GM23338 (cell line): ENCODE results near the gene DBNL. TPM values are rescaled to one million over a fixed set of nuclear protein-coding genes. Genes with fewer than 3 reads are reported as not detected.

ENCODE experiments used
- ATAC-seq: fragments of 200-7000 bp; cut with Tn5 transposase; 3 replicates; pipeline ENCODE4 v1.9.1; 2020
- DNase-seq: peaks from one replicate; pipeline ENCODE4 v3.0.0-alpha.2; 2015; ENCODE audit warnings: low spot score
- H2AFZ ChIP-seq: fragments of 200-600 bp; sonication (generic); 2 replicates; pipeline ENCODE4 v1.8.0; 2016; ENCODE audit warnings: antibody characterized with exemption, mild to moderate bottlenecking, moderate library complexity
- H3F3A ChIP-seq: fragments of 200-600 bp; sonication (generic); replicated peaks from 2 replicates; pipeline ENCODE4 v1.8.0; 2017; ENCODE audit warnings: antibody characterized with exemption, mixed run types, low read depth
- H3K27ac ChIP-seq: fragments of 200-600 bp; sonication (generic); 2 replicates; pipeline ENCODE4 v1.6.1; 2016; ENCODE audit warnings: low read depth
- H3K27me3 ChIP-seq: fragments of 200-600 bp; sonication (generic); 2 replicates; pipeline ENCODE4 v1.8.0; 2016; ENCODE audit warnings: mild to moderate bottlenecking, mixed run types, moderate library complexity; ENCODE audit not compliant: insufficient read depth
- H3K36me3 ChIP-seq: fragments of 200-600 bp; sonication (generic); 2 replicates; pipeline ENCODE4 v1.8.0; 2016; ENCODE audit warnings: mild to moderate bottlenecking; ENCODE audit not compliant: insufficient read depth
- H3K4me1 ChIP-seq: fragments of 200-600 bp; sonication (generic); 2 replicates; pipeline ENCODE4 v1.8.0; 2016; ENCODE audit warnings: mild to moderate bottlenecking, moderate library complexity; ENCODE audit not compliant: insufficient read depth
- H3K4me2 ChIP-seq: fragments of 200-600 bp; sonication (generic); 2 replicates; pipeline ENCODE4 v1.7.1; 2017; ENCODE audit warnings: mixed run types
- H3K4me3 ChIP-seq: fragments of 200-600 bp; sonication (generic); 2 replicates; pipeline ENCODE4 v1.6.1; 2016; ENCODE audit warnings: mixed run types
- H3K79me2 ChIP-seq: fragments of 200-600 bp; sonication (generic); replicated peaks from 2 replicates; pipeline ENCODE4 v1.8.0; 2017; ENCODE audit warnings: mild to moderate bottlenecking; ENCODE audit not compliant: insufficient read depth
- H3K9me2 ChIP-seq: fragments of 200-600 bp; sonication (generic); 2 replicates; pipeline ENCODE4 v1.8.0; 2017; ENCODE audit not compliant: insufficient read depth
- H4K20me1 ChIP-seq: fragments of 200-600 bp; sonication (generic); replicated peaks from 2 replicates; pipeline ENCODE4 v1.8.0; 2017; ENCODE audit warnings: mild to moderate bottlenecking; ENCODE audit not compliant: insufficient read depth
- H3K27ac Mint-ChIP-seq: 2 replicates; pipeline ENCODE4 v1.8.0; 2020; ENCODE audit warnings: inconsistent platforms, mild to moderate bottlenecking, moderate library complexity, mixed read lengths
- H3K27me3 Mint-ChIP-seq: 3 replicates; pipeline ENCODE4 v1.8.0; 2022; ENCODE audit warnings: low read depth, mild to moderate bottlenecking, moderate library complexity, mixed read lengths, inconsistent platforms; ENCODE audit not compliant: insufficient read depth, poor library complexity
- H3K36me3 Mint-ChIP-seq: 3 replicates; pipeline ENCODE4 v1.8.0; 2021; ENCODE audit warnings: low read depth, mild to moderate bottlenecking, inconsistent platforms, moderate library complexity, mixed read lengths
- H3K4me1 Mint-ChIP-seq: 3 replicates; pipeline ENCODE4 v1.8.0; 2020; ENCODE audit warnings: mild to moderate bottlenecking, inconsistent platforms, mixed read lengths
- H3K4me3 Mint-ChIP-seq: 3 replicates; pipeline ENCODE4 v1.8.0; 2021; ENCODE audit warnings: moderate library complexity, mild to moderate bottlenecking, inconsistent platforms, mixed read lengths
- H3K9me3 Mint-ChIP-seq: 3 replicates; pipeline ENCODE4 v1.8.0; 2020; ENCODE audit warnings: moderate library complexity, mild to moderate bottlenecking, inconsistent platforms, mixed read lengths
- CREB1 ChIP-seq: fragments of 250-450 bp; sonication (Bioruptor Pico); IDR thresholded peaks from 2 replicates; pipeline ENCODE4 v1.5.0; 2020; ENCODE audit warnings: low read depth, mild to moderate bottlenecking, moderate library complexity
- CTCF ChIP-seq, 2 experiments: fragments of 200-600 bp in 1 of 2; sonication (generic) in 1 of 2; conservative IDR thresholded peaks; 2 replicates each; pipeline versions ENCODE4 v1.5.1 to v1.6.1; 2016 to 2017; ENCODE audit warnings: antibody characterized with exemption in 2 of 2, low read depth in 2 of 2, mild to moderate bottlenecking in 2 of 2, moderate library complexity in 1 of 2
- EZH2 ChIP-seq: fragments of 200-600 bp; sonication (generic); IDR thresholded peaks from one replicate; pipeline ENCODE4 v1.8.0; 2017; ENCODE audit warnings: antibody characterized with exemption, mild to moderate bottlenecking, low read depth; ENCODE audit not compliant: unreplicated experiment
- EZH2phosphoT487 ChIP-seq: fragments of 200-600 bp; sonication (generic); IDR thresholded peaks from one replicate; pipeline ENCODE4 v1.8.1; 2018; ENCODE audit warnings: antibody characterized with exemption; ENCODE audit not compliant: unreplicated experiment
- JUNB ChIP-seq: IDR thresholded peaks from one replicate; pipeline ENCODE4 v1.6.1; 2016; ENCODE audit warnings: antibody characterized with exemption; ENCODE audit not compliant: unreplicated experiment
- NANOG ChIP-seq: IDR thresholded peaks from 2 replicates; pipeline ENCODE4 v1.6.1; 2016; ENCODE audit warnings: antibody characterized with exemption, borderline replicate concordance
- POLR2AphosphoS5 ChIP-seq: IDR thresholded peaks from 2 replicates; pipeline ENCODE4 v1.6.1; 2016; ENCODE audit warnings: antibody characterized with exemption, low read depth
- REST ChIP-seq: IDR thresholded peaks from one replicate; pipeline ENCODE4 v1.6.1; 2018; ENCODE audit warnings: antibody characterized with exemption; ENCODE audit not compliant: unreplicated experiment
- STAT1 ChIP-seq: IDR thresholded peaks from one replicate; pipeline ENCODE4 v1.6.1; 2016; ENCODE audit warnings: antibody characterized with exemption; ENCODE audit not compliant: unreplicated experiment
- ZNF114 ChIP-seq: fragments of 250-450 bp; sonication (Bioruptor Pico); IDR thresholded peaks from 2 replicates; pipeline ENCODE4 v1.5.0; 2020; ENCODE audit warnings: mild to moderate bottlenecking, moderate library complexity
- ZNF331 ChIP-seq: fragments of 250-450 bp; sonication (Bioruptor Pico); IDR thresholded peaks from 2 replicates; pipeline ENCODE4 v1.5.0; 2020; ENCODE audit warnings: low read depth, mild to moderate bottlenecking, moderate library complexity
- ZNF462 ChIP-seq: fragments of 250-450 bp; sonication (Bioruptor Pico); IDR thresholded peaks from 2 replicates; pipeline ENCODE4 v1.5.0; 2020; ENCODE audit warnings: mild to moderate bottlenecking, moderate library complexity
- polyA plus RNA-seq: library from polyadenylated mRNA; unstranded; fragments of >200 nt; fragmentation: Nextera tagmentation; extraction: Ambion mirVana; gene quantifications from 2 replicates; pipeline ENCODE4 v1.2.1, GENCODE V29; 2016
- total RNA-seq: library from RNA; depleted of rRNA; stranded (reverse); fragments of >200 nt; shearing (Covaris generic); gene quantifications from 2 replicates; pipeline ENCODE4 v1.2.3, GENCODE V29; 2014
- TF ChIP-seq, protein P1 (sequence below): IDR thresholded peaks from 2 replicates; pipeline ENCODE4 v1.6.1; 2016; ENCODE audit warnings: antibody characterized with exemption

The DBNL gene
- total and polyA plus RNA-seq, 2 experiments from 2014 or later = 18.1 to 49.4 TPM

DNA sequence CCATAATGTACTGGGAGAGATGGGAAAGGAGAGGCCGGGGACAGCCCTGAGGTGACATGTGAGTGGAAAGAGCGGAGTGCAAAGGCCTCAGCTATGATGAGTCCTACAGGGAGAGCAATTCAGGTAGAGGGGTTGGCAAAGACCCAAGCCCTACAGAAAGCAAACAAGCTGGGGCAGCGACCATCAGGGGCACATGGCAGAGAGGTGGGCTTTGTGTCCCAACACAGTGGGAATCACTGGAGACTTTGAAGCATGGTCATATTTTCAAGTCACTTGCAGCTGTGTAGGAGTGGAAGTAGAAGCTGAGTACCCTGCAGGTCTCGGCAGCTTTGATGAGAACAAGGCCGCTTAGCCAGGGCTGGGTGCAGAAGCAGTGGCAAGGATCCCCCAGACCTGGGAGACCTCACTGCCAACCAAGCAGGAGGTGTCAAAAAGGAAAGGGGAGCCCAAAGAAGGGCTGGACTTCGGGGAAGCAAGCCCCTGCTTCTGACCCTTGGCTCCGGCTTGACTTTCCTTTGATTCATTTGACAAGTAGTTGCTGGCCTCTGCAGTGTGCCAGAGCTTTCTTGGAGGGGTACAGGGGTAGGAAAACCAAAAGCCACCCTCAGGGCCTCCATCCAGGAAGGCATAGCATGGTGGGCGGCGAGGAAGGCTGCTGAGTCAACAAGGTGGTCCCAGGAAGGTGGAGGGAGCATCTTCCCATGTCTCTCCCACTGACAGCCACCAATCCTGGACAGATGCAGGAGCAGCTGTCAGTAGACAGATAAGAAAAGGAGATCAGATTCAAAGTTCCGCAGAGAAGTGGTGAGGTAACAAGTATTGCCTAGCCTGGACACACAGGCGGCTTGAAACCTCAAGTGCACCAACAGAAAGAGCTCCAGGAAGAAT lies 22.8 kb downstream of the DBNL start:
- Mint-ChIP-seq H3K27me3 (peaks cover 28% of the 10 kb centered on the region), H3K4me3 (no peak overlapping the region), H3K4me1 (peaks cover 29% of the 10 kb centered on the region)

More for the DNA sequence above, 22.8 kb downstream of the DBNL start:
- H3K27me3 ChIP-seq = peaks cover 28% of the 10 kb centered on the region
- no peaks in the 10 kb centered on the region; the same call in 2 of the 3 replicates for H3K9me3 Mint-ChIP-seq
- TF ChIP-seq EZH2 (no peak), CTCF (conservative IDR thresholded peaks at IDR 0.05; ENCODE audit: low read depth in 2 of 2) (no peak), ZNF114 (CRISPR knock-in tag) (no peak), CREB1 (no peak), POLR2AphosphoS5 (no peak; the same call in 1 of the 2 replicates), ZNF462 (no peak), JUNB (no peak), ZNF331 (no peak), REST (no peak), NANOG (no peak), STAT1 (no peak), EZH2phosphoT487 (no peak)
- TF ChIP-seq, protein P1, sequence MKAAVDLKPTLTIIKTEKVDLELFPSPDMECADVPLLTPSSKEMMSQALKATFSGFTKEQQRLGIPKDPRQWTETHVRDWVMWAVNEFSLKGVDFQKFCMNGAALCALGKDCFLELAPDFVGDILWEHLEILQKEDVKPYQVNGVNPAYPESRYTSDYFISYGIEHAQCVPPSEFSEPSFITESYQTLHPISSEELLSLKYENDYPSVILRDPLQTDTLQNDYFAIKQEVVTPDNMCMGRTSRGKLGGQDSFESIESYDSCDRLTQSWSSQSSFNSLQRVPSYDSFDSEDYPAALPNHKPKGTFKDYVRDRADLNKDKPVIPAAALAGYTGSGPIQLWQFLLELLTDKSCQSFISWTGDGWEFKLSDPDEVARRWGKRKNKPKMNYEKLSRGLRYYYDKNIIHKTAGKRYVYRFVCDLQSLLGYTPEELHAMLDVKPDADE = no peak
- no peak overlapping the region for H3K4me3 ChIP-seq
- H3F3A ChIP-seq = peaks cover 5% of the 10 kb centered on the region; the same call in 1 of the 2 replicates
- no peak overlapping the region for H3K27ac Mint-ChIP-seq
- no peak overlapping the region for H3K4me2 ChIP-seq
- DNase-seq (no peak), ATAC-seq (no peak)
- no peaks in the 10 kb centered on the region for H3K79me2 ChIP-seq
- no peaks in the 10 kb centered on the region for H3K9me2 ChIP-seq
- H4K20me1 ChIP-seq = peaks cover 7% of the 10 kb centered on the region; the same call in 1 of the 2 replicates
- H3K36me3 Mint-ChIP-seq = peaks cover 11% of the 10 kb centered on the region; the same call in 1 of the 3 replicates
- peaks cover 27% of the 10 kb centered on the region for H3K4me1 ChIP-seq
- no peaks in the 10 kb centered on the region for H3K36me3 ChIP-seq
- H2AFZ ChIP-seq = no peak overlapping the region
- no peak overlapping the region for H3K27ac ChIP-seq
